Kidney epithelial cell (primary cell): Measurements from ENCODE around the gene AKAP10. TPM values are rescaled to one million over a fixed set of nuclear protein-coding genes. Genes with fewer than 3 reads are reported as not detected.

ENCODE experiments used
- DNase-seq: peaks from one replicate; pipeline ENCODE4 v3.0.0-alpha.2; 2010; ENCODE audit warnings: low read depth
- H3K27me3 ChIP-seq: 2 replicates; pipeline ENCODE4 v1.6.0; 2011; ENCODE audit warnings: low read length; ENCODE audit not compliant: control insufficient read depth, insufficient read depth
- H3K36me3 ChIP-seq: 2 replicates; pipeline ENCODE4 v1.5.1; 2011; ENCODE audit warnings: low read length; ENCODE audit not compliant: control insufficient read depth, insufficient read depth
- H3K4me3 ChIP-seq: 2 replicates; pipeline ENCODE4 v1.5.1; 2011; ENCODE audit warnings: low read depth, mild to moderate bottlenecking, control low read depth, low read length
- total RNA-seq: library from RNA; depleted of rRNA; stranded (reverse); fragments of >200 nt; gene quantifications from 2 replicates; pipeline ENCODE4 v1.2.3, GENCODE V29; 2015
- TF ChIP-seq, protein P1 (sequence below): IDR thresholded peaks from 2 replicates; pipeline ENCODE4 v1.5.1; 2011; ENCODE audit warnings: mild to moderate bottlenecking, moderate library complexity, low read length, control low read depth, inconsistent platforms; ENCODE audit not compliant: insufficient read depth, poor library complexity, severe bottlenecking

The AKAP10 gene
- total RNA-seq, 1 donor from 2014 or later, result 18.1 TPM

DNA sequence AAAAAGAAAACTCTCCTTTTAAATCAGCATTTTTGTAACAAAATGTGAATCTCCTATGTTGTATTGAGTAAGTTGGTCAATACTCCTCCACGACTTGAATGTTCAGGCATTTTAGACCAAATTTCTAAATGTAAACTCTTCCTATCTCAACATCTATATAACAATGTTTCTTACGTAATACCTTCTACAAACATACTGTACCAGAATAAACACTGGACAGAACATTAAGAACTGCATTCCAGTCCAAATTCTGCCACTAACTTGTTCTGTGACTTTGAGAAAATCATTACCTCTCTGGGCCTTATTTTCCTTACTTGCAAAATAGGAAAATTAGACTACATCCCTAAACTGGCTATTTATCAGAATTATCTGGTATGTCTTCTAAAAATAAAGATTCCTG, 40.1 kb downstream of the AKAP10 start:
- DNase-seq, result no peak
- Histone ChIP-seq H3K36me3 (no peaks in the 10 kb centered on the region), H3K27me3 (no peaks in the 10 kb centered on the region), H3K4me3 (no peak overlapping the region)
- TF ChIP-seq, protein P1, sequence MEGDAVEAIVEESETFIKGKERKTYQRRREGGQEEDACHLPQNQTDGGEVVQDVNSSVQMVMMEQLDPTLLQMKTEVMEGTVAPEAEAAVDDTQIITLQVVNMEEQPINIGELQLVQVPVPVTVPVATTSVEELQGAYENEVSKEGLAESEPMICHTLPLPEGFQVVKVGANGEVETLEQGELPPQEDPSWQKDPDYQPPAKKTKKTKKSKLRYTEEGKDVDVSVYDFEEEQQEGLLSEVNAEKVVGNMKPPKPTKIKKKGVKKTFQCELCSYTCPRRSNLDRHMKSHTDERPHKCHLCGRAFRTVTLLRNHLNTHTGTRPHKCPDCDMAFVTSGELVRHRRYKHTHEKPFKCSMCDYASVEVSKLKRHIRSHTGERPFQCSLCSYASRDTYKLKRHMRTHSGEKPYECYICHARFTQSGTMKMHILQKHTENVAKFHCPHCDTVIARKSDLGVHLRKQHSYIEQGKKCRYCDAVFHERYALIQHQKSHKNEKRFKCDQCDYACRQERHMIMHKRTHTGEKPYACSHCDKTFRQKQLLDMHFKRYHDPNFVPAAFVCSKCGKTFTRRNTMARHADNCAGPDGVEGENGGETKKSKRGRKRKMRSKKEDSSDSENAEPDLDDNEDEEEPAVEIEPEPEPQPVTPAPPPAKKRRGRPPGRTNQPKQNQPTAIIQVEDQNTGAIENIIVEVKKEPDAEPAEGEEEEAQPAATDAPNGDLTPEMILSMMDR, result no peak

- H3K4me3 ChIP-seq, result no peak overlapping the region
- TF ChIP-seq, protein P1, result no peak
- no peaks in the 10 kb centered on the region for H3K36me3 ChIP-seq
- DNase-seq, result no peak
- H3K27me3 ChIP-seq, result no peaks in the 10 kb centered on the region
Measured at GRCh38 chr17:19935169-19935568, 42.5 kb downstream of the AKAP10 start.

- no peak for DNase-seq
- no peaks in the 10 kb centered on the region for H3K27me3 ChIP-seq
- H3K4me3 ChIP-seq, result no peak overlapping the region
- no peaks in the 10 kb centered on the region for H3K36me3 ChIP-seq
- TF ChIP-seq, protein P1, result no peak
Measured at GRCh38 chr17:19933628-19934027, 44.0 kb downstream of the AKAP10 start.

DNA sequence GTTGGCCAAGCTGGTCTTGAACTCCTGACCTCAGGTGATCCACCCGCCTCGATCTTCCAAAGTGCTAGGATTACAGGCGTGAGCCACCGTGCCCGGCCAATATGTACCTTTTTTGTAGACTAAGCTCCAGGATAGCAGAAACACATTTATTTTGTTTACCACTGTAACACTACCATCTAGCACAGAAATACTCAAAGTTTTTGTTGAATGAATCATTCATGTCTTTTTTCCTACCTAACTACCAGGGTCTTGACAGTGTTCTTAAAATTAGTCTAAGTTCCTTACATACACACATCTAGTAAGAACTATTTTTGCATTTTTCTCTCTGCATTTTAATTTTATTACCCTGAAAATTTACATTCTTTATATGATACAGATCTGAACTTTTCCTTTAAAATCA, 44.4 kb downstream of the AKAP10 start:
- no peak for DNase-seq
- Histone ChIP-seq H3K36me3 (no peaks in the 10 kb centered on the region), H3K4me3 (no peak overlapping the region), H3K27me3 (no peaks in the 10 kb centered on the region)
- TF ChIP-seq, protein P1, result no peak

DNA sequence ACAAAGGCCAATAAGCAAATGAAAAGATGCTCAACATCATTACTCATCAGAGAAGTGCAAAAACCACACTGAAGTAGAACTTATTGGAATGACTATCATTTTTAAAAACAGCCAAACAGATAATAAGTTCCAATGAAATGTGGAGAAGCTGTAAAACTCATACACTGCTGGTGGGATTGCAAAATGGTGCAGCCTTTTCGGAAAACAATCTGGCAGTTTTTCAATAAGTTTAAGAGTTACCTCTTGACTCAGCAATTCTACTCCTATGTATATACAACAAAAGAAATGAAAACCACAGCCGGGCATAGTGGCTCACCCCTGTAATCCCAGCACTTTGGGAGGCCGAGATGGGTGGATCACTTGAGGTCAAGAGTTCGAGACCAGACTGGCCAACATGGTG, 49.3 kb downstream of the AKAP10 start:
- Histone ChIP-seq H3K4me3 (no peak overlapping the region), H3K36me3 (no peaks in the 10 kb centered on the region), H3K27me3 (no peaks in the 10 kb centered on the region)
- DNase-seq, result no peak
- TF ChIP-seq, protein P1, result no peak

GRCh38 chr17:19915245-19915978, 62.2 kb downstream of the AKAP10 start:
- TF ChIP-seq, protein P1, result no peak
- Histone ChIP-seq H3K4me3 (no peak overlapping the region), H3K27me3 (no peaks in the 10 kb centered on the region), H3K36me3 (no peaks in the 10 kb centered on the region)
- no peak for DNase-seq
